Fibroblast of lung (primary cell): Measurements from ENCODE around the gene CD226. TPM values are rescaled to one million over a fixed set of nuclear protein-coding genes. Genes with fewer than 3 reads are reported as not detected.

Experiments
- DNase-seq, 2 donors: peaks; one replicate each; pipeline versions ENCODE4 v3.0.0 to v3.0.0-alpha.2; 2010; ENCODE audit warnings: low read depth in 2 of 2
- H2AFZ ChIP-seq: 2 replicates; pipeline ENCODE4 v1.5.1; 2012; ENCODE audit warnings: low read length, control low read depth, inconsistent platforms
- H3K27ac ChIP-seq: 2 replicates; pipeline ENCODE4 v1.5.1; 2011; ENCODE audit warnings: low read length, control low read depth; ENCODE audit not compliant: insufficient read depth
- H3K27me3 ChIP-seq: 2 replicates; pipeline ENCODE4 v1.5.1; 2011; ENCODE audit warnings: mild to moderate bottlenecking, low read length; ENCODE audit not compliant: control insufficient read depth, insufficient read depth
- H3K36me3 ChIP-seq: 2 replicates; pipeline ENCODE4 v1.5.1; 2011; ENCODE audit warnings: low read length; ENCODE audit not compliant: control insufficient read depth, insufficient read depth
- H3K4me1 ChIP-seq: 2 replicates; pipeline ENCODE4 v1.5.1; 2011; ENCODE audit warnings: low read length; ENCODE audit not compliant: control insufficient read depth, insufficient read depth; ENCODE audit errors: extremely low read depth
- H3K4me2 ChIP-seq: 2 replicates; pipeline ENCODE4 v1.5.1; 2011; ENCODE audit warnings: low read length, control low read depth; ENCODE audit not compliant: insufficient read depth; ENCODE audit errors: extremely low read depth
- H3K4me3 ChIP-seq, 4 experiments: fragments of 200-600 bp in 1 of 4; sonication (generic) in 1 of 4; replicated peaks in 1 of 4; 2 replicates each; pipeline ENCODE4 v1.5.1; 2011 to 2016; ENCODE audit warnings: low read length in 4 of 4, low read depth in 3 of 4, mild to moderate bottlenecking in 3 of 4, control low read depth in 2 of 4, inconsistent platforms in 1 of 4, mixed read lengths in 1 of 4; ENCODE audit not compliant: insufficient read depth in 1 of 4; ENCODE audit errors: control extremely low read depth in 1 of 4
- H3K79me2 ChIP-seq: 2 replicates; pipeline ENCODE4 v1.5.1; 2012; ENCODE audit warnings: mild to moderate bottlenecking, low read length, inconsistent platforms; ENCODE audit not compliant: control insufficient read depth, insufficient read depth
- H3K9ac ChIP-seq: 2 replicates; pipeline ENCODE4 v1.5.1; 2011; ENCODE audit warnings: mild to moderate bottlenecking, low read length, control low read depth; ENCODE audit not compliant: insufficient read depth
- H3K9me3 ChIP-seq: 2 replicates; pipeline ENCODE4 v1.5.1; 2012; ENCODE audit warnings: low read depth, low read length; ENCODE audit not compliant: control insufficient read depth, insufficient read depth
- H4K20me1 ChIP-seq: 2 replicates; pipeline ENCODE4 v1.5.1; 2011; ENCODE audit warnings: low read length; ENCODE audit not compliant: control insufficient read depth, insufficient read depth; ENCODE audit errors: extremely low read depth
- EZH2 ChIP-seq: IDR thresholded peaks from 2 replicates; pipeline ENCODE4 v1.5.1; 2012; ENCODE audit warnings: low read length, control low read depth, mild to moderate bottlenecking; ENCODE audit errors: missing control alignments
- polyA plus RNA-seq, 2 donors: library from polyadenylated mRNA; depleted of rRNA in 1 of 2; stranded (reverse) in 1 of 2; unstranded in 1 of 2; fragments of >200 nt; gene quantifications; 2 replicates each; pipeline ENCODE4 v1.2.1, GENCODE V29; 2011 to 2012; ENCODE audit warnings: missing spikeins in 1 of 2
- total RNA-seq: library from RNA; depleted of rRNA; stranded (reverse); fragments of >200 nt; gene quantifications from 2 replicates; pipeline ENCODE4 v1.2.1, GENCODE V29; 2014
- TF ChIP-seq, protein P1 (sequence below), 2 donors: IDR thresholded peaks in 1 of 2; conservative IDR thresholded peaks in 1 of 2; 1 replicate in 1 of 2; 2 replicates in 1 of 2; pipeline ENCODE4 v1.5.1; 2011 to 2012; ENCODE audit warnings: low read length in 2 of 2, control low read depth in 1 of 2, inconsistent platforms in 1 of 2, low read depth in 1 of 2, mild to moderate bottlenecking in 1 of 2

Gene CD226
- total and polyA plus RNA-seq, 2 donors (not counting 1 experiment from before 2014, with no cell fraction given) = 0.33 to 0.42 TPM

DNA sequence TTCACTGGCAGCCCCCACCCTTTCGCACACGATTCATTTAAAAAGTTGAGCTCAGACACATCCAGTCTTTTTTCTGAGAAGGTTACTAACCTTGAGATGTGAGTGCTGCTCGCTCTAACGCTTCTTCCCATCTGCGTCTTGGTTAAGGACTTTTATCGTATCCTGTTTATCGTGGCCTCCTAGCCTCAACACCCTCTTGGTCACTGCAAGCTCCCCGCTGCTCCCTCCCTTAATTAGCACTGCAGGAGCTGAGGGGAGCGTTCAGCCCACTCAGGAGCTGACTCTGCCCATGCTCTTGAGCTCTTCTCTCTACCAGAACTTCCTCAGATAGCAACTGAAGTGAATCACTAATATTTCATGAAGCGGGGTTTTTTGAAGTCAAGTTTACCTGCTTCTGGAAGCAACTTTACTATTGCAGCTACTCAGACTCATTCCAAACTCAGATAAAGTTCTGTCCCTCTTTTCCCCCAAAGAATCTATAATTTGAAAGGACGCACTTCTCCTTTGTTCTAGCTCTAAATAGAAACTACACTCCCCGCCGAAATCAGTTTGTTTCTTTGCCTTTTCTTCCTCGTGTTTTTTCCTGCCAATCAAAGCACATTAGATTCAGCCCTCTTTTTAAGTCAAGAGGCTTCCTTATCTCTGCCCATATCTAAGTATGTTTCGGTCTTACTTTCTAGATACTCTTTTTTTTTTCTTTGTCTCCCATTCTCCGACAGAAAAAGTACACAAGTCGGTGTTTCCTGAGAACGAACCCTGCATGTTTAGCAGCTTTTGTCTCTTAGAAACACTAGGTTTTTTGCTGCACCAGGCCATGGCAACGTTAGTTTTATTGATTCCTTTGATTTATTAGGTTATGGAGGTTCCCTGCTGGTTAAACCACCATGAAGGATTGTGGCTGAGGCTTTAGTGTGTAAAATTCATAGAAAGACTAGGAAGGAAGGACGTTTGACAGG is 9.3 kb upstream of the CD226 start:
- TF ChIP-seq, protein P1, sequence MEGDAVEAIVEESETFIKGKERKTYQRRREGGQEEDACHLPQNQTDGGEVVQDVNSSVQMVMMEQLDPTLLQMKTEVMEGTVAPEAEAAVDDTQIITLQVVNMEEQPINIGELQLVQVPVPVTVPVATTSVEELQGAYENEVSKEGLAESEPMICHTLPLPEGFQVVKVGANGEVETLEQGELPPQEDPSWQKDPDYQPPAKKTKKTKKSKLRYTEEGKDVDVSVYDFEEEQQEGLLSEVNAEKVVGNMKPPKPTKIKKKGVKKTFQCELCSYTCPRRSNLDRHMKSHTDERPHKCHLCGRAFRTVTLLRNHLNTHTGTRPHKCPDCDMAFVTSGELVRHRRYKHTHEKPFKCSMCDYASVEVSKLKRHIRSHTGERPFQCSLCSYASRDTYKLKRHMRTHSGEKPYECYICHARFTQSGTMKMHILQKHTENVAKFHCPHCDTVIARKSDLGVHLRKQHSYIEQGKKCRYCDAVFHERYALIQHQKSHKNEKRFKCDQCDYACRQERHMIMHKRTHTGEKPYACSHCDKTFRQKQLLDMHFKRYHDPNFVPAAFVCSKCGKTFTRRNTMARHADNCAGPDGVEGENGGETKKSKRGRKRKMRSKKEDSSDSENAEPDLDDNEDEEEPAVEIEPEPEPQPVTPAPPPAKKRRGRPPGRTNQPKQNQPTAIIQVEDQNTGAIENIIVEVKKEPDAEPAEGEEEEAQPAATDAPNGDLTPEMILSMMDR (conservative IDR thresholded peaks at IDR 0.05 in 1 of 2, IDR thresholded peaks at IDR 0.05 in 1 of 2; ENCODE audit: low read depth in 1 of 2, low read length in 2 of 2) = no peak
- no peak for TF ChIP-seq EZH2
- Histone ChIP-seq H4K20me1 (no peaks in the 10 kb centered on the region), H3K27ac (no peak overlapping the region), H3K4me1 (no peaks in the 10 kb centered on the region), H3K27me3 (no peaks in the 10 kb centered on the region), H3K4me2 (no peak overlapping the region), H2AFZ (no peak overlapping the region), H3K9me3 (no peaks in the 10 kb centered on the region), H3K36me3 (no peaks in the 10 kb centered on the region), H3K9ac (no peak overlapping the region), H3K4me3 (no peak overlapping the region), H3K79me2 (no peaks in the 10 kb centered on the region)
- no peak for DNase-seq

DNA sequence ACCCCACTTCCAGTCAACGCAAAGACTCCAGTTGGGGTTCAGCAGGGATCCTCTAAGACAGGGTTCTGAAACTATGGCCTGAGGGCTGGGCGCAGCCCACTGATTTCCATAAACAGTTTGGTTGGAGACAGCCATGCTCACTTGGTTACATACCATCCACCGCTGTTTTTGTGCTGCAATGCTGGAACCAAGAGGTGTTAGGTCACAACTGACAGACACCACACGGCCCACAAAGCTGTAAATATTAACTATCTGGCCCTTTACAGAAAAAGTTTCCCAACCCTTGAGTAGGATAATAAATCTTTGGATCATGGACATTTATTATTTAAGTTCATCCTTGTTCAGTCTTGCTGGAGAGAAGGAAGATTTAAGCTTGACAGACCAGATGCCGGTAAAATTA is 8.4 kb upstream of the CD226 start:
- H3K4me2 ChIP-seq = no peak overlapping the region
- H3K4me3 ChIP-seq = no peak overlapping the region
- H2AFZ ChIP-seq = no peak overlapping the region
- no peaks in the 10 kb centered on the region for H4K20me1 ChIP-seq
- H3K4me1 ChIP-seq = peaks cover 2% of the 10 kb centered on the region
- no peak for TF ChIP-seq EZH2
- TF ChIP-seq, protein P1 (conservative IDR thresholded peaks at IDR 0.05 in 1 of 2, IDR thresholded peaks at IDR 0.05 in 1 of 2; ENCODE audit: low read depth in 1 of 2, low read length in 2 of 2) = no peak
- no peaks in the 10 kb centered on the region for H3K27me3 ChIP-seq
- DNase-seq = no peak
- no peak overlapping the region for H3K27ac ChIP-seq
- H3K9me3 ChIP-seq = no peaks in the 10 kb centered on the region
- no peaks in the 10 kb centered on the region for H3K79me2 ChIP-seq
- H3K36me3 ChIP-seq = no peaks in the 10 kb centered on the region
- H3K9ac ChIP-seq = no peak overlapping the region

DNA sequence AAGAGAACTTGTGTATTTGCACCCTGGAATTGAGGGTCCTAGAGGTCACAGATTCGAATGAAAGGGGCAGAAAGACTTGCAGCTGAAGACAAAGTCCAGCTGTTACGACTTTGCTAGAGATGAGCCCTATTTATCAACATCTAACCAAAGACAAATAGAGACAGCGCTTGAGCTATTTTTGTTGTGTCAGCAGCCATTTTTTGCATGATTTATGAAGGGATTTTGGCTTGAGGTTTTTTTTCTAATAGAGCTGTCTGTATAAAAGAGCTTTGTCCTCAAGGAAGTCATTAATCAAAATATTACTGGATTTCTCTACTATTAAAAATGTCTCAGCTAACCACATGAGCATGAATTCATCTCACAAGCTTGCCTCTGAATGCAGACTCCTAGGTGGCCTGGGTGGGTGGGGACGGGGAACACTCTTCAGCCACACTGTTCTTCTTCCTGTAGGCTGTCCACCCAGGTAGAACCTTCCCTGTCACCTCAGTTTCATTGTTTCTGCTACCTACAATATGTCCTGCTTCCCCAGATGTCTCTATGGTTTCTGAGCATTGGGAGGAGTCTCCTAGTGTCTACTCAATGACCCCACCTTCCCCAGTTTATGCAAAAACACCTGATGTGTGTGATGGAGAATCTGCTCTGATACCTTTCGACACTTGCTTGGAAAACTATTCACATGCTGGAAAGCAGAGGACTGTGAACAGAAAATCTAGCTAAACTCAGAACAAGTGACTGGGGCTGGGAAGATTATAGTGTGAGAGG is 7.2 kb upstream of the CD226 start:
- peak in 1 of 2 donors; percentile 40 for DNase-seq
- no peak overlapping the region for H3K9ac ChIP-seq
- no peaks in the 10 kb centered on the region for H3K79me2 ChIP-seq
- H3K4me2 ChIP-seq = no peak overlapping the region
- no peaks in the 10 kb centered on the region for H3K9me3 ChIP-seq
- peaks cover 2% of the 10 kb centered on the region for H3K4me1 ChIP-seq
- H3K27me3 ChIP-seq = no peaks in the 10 kb centered on the region
- H2AFZ ChIP-seq = no peak overlapping the region
- no peaks in the 10 kb centered on the region for H3K36me3 ChIP-seq
- no peak overlapping the region for H3K27ac ChIP-seq
- no peak overlapping the region for H3K4me3 ChIP-seq
- no peak for TF ChIP-seq EZH2
- TF ChIP-seq, protein P1 (conservative IDR thresholded peaks at IDR 0.05 in 1 of 2, IDR thresholded peaks at IDR 0.05 in 1 of 2; ENCODE audit: low read depth in 1 of 2, low read length in 2 of 2) = no peak
- no peaks in the 10 kb centered on the region for H4K20me1 ChIP-seq
